HCT116 (cell line): ENCODE measurements around the gene ATG16L1. TPM values are rescaled to one million over a fixed set of nuclear protein-coding genes. Genes with fewer than 3 reads are reported as not detected.

ENCODE experiments used
- ATAC-seq: fragments of 200-7000 bp; cut with Tn5 transposase; 2 replicates; pipeline ENCODE4 v1.9.1; 2020; ENCODE audit warnings: mild to moderate bottlenecking, moderate library complexity
- BruUV-seq: library from RNA; stranded (reverse); fragments of 400-500 nt; replicated peaks from 2 replicates; lab custom pipeline; 2021; lab: Mats Ljungman, UMichigan
- CTCF ChIA-PET: fragments of 300-600 bp; sonication (Branson Sonifier 250); formaldehyde crosslinking; loops from one replicate; lab custom pipeline; 2021; ENCODE audit warnings: antibody characterized with exemption; lab: Charles Lee
- POLR2A ChIA-PET: fragments of 300-600, 350-600 bp; sonication (Branson Sonifier 250); formaldehyde crosslinking; loops from one replicate; lab custom pipeline; 2021; ENCODE audit warnings: antibody characterized with exemption; lab: Charles Lee
- RAD21 ChIA-PET, 2 experiments: fragments of 300-600 bp; sonication (Branson Sonifier 250); formaldehyde crosslinking; loops; one replicate each; lab custom pipeline; 2023; ENCODE audit warnings: low total read pairs in 2 of 2; ENCODE audit not compliant: uncharacterized antibody in 2 of 2, unreplicated experiment in 2 of 2, low non-redundant PET in 1 of 2; lab: Charles Lee
- DNase-seq: peaks from one replicate; pipeline ENCODE4 v3.0.0-alpha.2; 2010; ENCODE audit warnings: low read depth, low spot score
- H2AFZ ChIP-seq: fragments of 200-600 bp; shearing (Covaris generic), sonication (generic); 2 replicates; pipeline ENCODE4 v1.6.1; 2017; ENCODE audit warnings: low read depth, mixed run types, mixed read lengths, antibody characterized with exemption, low read length; ENCODE audit not compliant: poor library complexity, severe bottlenecking
- H3K27ac ChIP-seq: 2 replicates; pipeline ENCODE4 v1.5.1; 2012; ENCODE audit warnings: low read depth, low read length
- H3K27me3 ChIP-seq: fragments of 200-600 bp; sonication (generic); 2 replicates; pipeline ENCODE4 v1.6.1; 2016; ENCODE audit warnings: mixed run types, low read length, mixed read lengths; ENCODE audit not compliant: insufficient read depth
- H3K36me3 ChIP-seq, 2 experiments: fragments of 200-500 bp in 1 of 2; fragments of 200-600 bp in 1 of 2; sonication (Bioruptor generic) in 1 of 2; sonication (generic) in 1 of 2; 2 replicates each; pipeline versions ENCODE4 v1.5.1 to v1.6.1; 2014 to 2016; ENCODE audit warnings: low read length in 2 of 2, inconsistent platforms in 1 of 2, mixed read lengths in 1 of 2, mixed run types in 1 of 2; ENCODE audit not compliant: insufficient read depth in 2 of 2, control insufficient read depth in 1 of 2
- H3K4me1 ChIP-seq, 2 experiments: fragments of 200-600 bp in 1 of 2; sonication (generic) in 1 of 2; 2 replicates each; pipeline versions ENCODE4 v1.5.1 to v1.6.1; 2012 to 2017; ENCODE audit warnings: low read length in 2 of 2, inconsistent platforms in 1 of 2, mild to moderate bottlenecking in 1 of 2, mixed read lengths in 1 of 2, mixed run types in 1 of 2, moderate library complexity in 1 of 2; ENCODE audit not compliant: insufficient read depth in 2 of 2, control insufficient read depth in 1 of 2
- H3K4me2 ChIP-seq: fragments of 200-600 bp; sonication (generic); 2 replicates; pipeline ENCODE4 v1.6.1; 2017; ENCODE audit warnings: mixed run types, low read length, mixed read lengths
- H3K4me3 ChIP-seq, 2 experiments: fragments of 200-600 bp in 1 of 2; sonication (generic) in 1 of 2; replicated peaks in 1 of 2; 2 replicates each; pipeline ENCODE4 v1.5.1; 2011 to 2016; ENCODE audit warnings: low read length in 2 of 2, control low read depth in 1 of 2, low read depth in 1 of 2, mild to moderate bottlenecking in 1 of 2, mixed read lengths in 1 of 2, mixed run types in 1 of 2
- H3K79me2 ChIP-seq: fragments of 200-600 bp; sonication (generic); 2 replicates; pipeline ENCODE4 v1.6.1; 2017; ENCODE audit warnings: mild to moderate bottlenecking, mixed run types, low read length, moderate library complexity, mixed read lengths; ENCODE audit not compliant: insufficient read depth
- H3K9ac ChIP-seq: fragments of 200-600 bp; sonication (generic); 2 replicates; pipeline ENCODE4 v1.6.1; 2016; ENCODE audit warnings: low read length, mixed read lengths
- H3K9me2 ChIP-seq: fragments of 200-600 bp; sonication (generic), shearing (Covaris generic); 2 replicates; pipeline ENCODE4 v1.6.1; 2017; ENCODE audit warnings: mixed run types, mild to moderate bottlenecking, moderate library complexity; ENCODE audit not compliant: insufficient read depth
- H3K9me3 ChIP-seq, 2 experiments: fragments of 200-500 bp in 1 of 2; fragments of 200-600 bp in 1 of 2; sonication (Bioruptor generic) in 1 of 2; sonication (generic) in 1 of 2; 2 replicates each; pipeline ENCODE4 v1.6.1; 2014 to 2017; ENCODE audit warnings: low read length in 2 of 2, mixed read lengths in 2 of 2, inconsistent platforms in 1 of 2, low read depth in 1 of 2, mild to moderate bottlenecking in 1 of 2, mixed run types in 1 of 2, moderate library complexity in 1 of 2; ENCODE audit not compliant: control insufficient read depth in 1 of 2, insufficient read depth in 1 of 2
- H4K20me1 ChIP-seq: fragments of 200-600 bp; sonication (generic), shearing (Covaris generic); 2 replicates; pipeline ENCODE4 v1.6.1; 2017; ENCODE audit warnings: mixed run types, mild to moderate bottlenecking, moderate library complexity; ENCODE audit not compliant: insufficient read depth
- ATF3 ChIP-seq: IDR thresholded peaks from 2 replicates; pipeline ENCODE4 v1.6.1; 2012
- CEBPB ChIP-seq: IDR thresholded peaks from 2 replicates; pipeline ENCODE4 v1.6.1; 2012; ENCODE audit warnings: low read depth
- EGR1 ChIP-seq: IDR thresholded peaks from 2 replicates; pipeline ENCODE4 v1.6.1; 2012; ENCODE audit warnings: low read depth
- JUND ChIP-seq: IDR thresholded peaks from 2 replicates; pipeline ENCODE4 v1.6.1; 2012
- RAD21 ChIP-seq: IDR thresholded peaks from 2 replicates; pipeline ENCODE4 v1.6.1; 2012; ENCODE audit warnings: low read depth, mild to moderate bottlenecking
- SIN3A ChIP-seq: IDR thresholded peaks from 2 replicates; pipeline ENCODE4 v1.6.1; 2012; ENCODE audit warnings: low read depth
- intact Hi-C: fragments of 100-400 bp; cut with micrococcal nuclease; formaldehyde crosslinking; loops from 2 replicates; pipeline ENCODE4 v1.10.0; 2022
- total RNA-seq: library from RNA; stranded (reverse); gene quantifications from one replicate; pipeline ENCODE4 v1.2.1, GENCODE V29; 2021; ENCODE audit not compliant: unreplicated experiment
- TF ChIP-seq, protein P1 (sequence below), 3 experiments: fragments of 200-600 bp in 1 of 3; sonication (generic) in 1 of 3; IDR thresholded peaks in 2 of 3; conservative IDR thresholded peaks in 1 of 3; 2 replicates each; pipeline ENCODE4 v1.5.1; 2012 to 2017; ENCODE audit warnings: low read depth in 2 of 3, low read length in 2 of 3, antibody characterized with exemption in 1 of 3, borderline replicate concordance in 1 of 3, control low read depth in 1 of 3, mild to moderate bottlenecking in 1 of 3, mixed read lengths in 1 of 3, mixed run types in 1 of 3, moderate library complexity in 1 of 3; ENCODE audit not compliant: insufficient read depth in 1 of 3

Gene ATG16L1
- total RNA-seq, 1 experiment from 2014 or later, result 43.4 TPM

GRCh38 chr2:233221378-233222063, 30.0 kb upstream of the ATG16L1 start:
- RAD21 ChIA-PET, result no interaction called here
- H2AFZ ChIP-seq, result no peak overlapping the region
- no peaks in the 10 kb centered on the region for H4K20me1 ChIP-seq
- CTCF ChIA-PET, result no interaction called here
- intact Hi-C loops, result no loop called here
- no peaks in the 10 kb centered on the region for H3K9me2 ChIP-seq
- POLR2A ChIA-PET, result no interaction called here
- H3K9me3 ChIP-seq, result no peaks in the 10 kb centered on the region; a peak in 1 of 4 replicates
- H3K27me3 ChIP-seq, result no peaks in the 10 kb centered on the region
- H3K36me3 ChIP-seq, result no peaks in the 10 kb centered on the region
- no peak overlapping the region for H3K9ac ChIP-seq
- H3K79me2 ChIP-seq, result no peaks in the 10 kb centered on the region
- no peak overlapping the region for H3K4me3 ChIP-seq
- no peaks in the 10 kb centered on the region for H3K4me1 ChIP-seq
- no TSS peak for BruUV-seq
- no peak for TF ChIP-seq ATF3
- no peak for TF ChIP-seq EGR1
- TF ChIP-seq CEBPB, result no peak
- TF ChIP-seq RAD21, result no peak
- no peak for TF ChIP-seq SIN3A
- no peak for TF ChIP-seq JUND
- TF ChIP-seq, protein P1, sequence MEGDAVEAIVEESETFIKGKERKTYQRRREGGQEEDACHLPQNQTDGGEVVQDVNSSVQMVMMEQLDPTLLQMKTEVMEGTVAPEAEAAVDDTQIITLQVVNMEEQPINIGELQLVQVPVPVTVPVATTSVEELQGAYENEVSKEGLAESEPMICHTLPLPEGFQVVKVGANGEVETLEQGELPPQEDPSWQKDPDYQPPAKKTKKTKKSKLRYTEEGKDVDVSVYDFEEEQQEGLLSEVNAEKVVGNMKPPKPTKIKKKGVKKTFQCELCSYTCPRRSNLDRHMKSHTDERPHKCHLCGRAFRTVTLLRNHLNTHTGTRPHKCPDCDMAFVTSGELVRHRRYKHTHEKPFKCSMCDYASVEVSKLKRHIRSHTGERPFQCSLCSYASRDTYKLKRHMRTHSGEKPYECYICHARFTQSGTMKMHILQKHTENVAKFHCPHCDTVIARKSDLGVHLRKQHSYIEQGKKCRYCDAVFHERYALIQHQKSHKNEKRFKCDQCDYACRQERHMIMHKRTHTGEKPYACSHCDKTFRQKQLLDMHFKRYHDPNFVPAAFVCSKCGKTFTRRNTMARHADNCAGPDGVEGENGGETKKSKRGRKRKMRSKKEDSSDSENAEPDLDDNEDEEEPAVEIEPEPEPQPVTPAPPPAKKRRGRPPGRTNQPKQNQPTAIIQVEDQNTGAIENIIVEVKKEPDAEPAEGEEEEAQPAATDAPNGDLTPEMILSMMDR (IDR thresholded peaks at IDR 0.05 in 2 of 3, conservative IDR thresholded peaks at IDR 0.05 in 1 of 3; ENCODE audit: borderline replicate concordance in 1 of 3, insufficient read depth in 1 of 3, low read depth in 2 of 3, low read length in 2 of 3), result no peak
- no peak for DNase-seq
- H3K4me2 ChIP-seq, result no peak overlapping the region
- ATAC-seq, result no peak
- no peak overlapping the region for H3K27ac ChIP-seq
